VCaP (cell line): Measurements from ENCODE around the gene NT5C1A.

ENCODE experiments used
- H3K27ac ChIP-seq: fragments of 450-650 bp; 2 replicates; pipeline ENCODE4 v1.5.1; 2017
- TF ChIP-seq, protein P1 (sequence below): fragments of 450-650 bp; conservative IDR thresholded peaks from 2 replicates; pipeline ENCODE4 v1.5.1; 2017; ENCODE audit warnings: mild to moderate bottlenecking, moderate library complexity

Gene NT5C1A

DNA sequence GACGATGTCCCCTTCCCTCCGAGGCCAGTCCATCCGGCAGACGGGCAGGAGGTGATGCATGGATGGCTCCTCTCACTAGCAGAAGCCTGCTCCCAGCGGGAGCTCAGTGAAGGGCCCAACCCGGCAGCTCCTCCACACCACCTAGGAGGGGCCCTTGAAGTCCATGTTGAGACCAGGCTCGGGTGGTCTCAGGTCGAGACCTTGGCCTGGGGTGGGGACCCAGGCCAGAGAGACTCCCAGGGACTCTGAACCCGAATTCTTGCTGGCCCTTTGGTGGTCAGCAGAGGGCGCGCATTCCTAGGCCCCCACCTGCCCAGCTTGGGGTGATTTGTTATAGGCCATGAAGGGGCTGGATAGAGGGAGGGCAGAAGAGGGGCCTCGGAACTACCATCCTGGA is 642 bp upstream of the NT5C1A start:
- TF ChIP-seq, protein P1, sequence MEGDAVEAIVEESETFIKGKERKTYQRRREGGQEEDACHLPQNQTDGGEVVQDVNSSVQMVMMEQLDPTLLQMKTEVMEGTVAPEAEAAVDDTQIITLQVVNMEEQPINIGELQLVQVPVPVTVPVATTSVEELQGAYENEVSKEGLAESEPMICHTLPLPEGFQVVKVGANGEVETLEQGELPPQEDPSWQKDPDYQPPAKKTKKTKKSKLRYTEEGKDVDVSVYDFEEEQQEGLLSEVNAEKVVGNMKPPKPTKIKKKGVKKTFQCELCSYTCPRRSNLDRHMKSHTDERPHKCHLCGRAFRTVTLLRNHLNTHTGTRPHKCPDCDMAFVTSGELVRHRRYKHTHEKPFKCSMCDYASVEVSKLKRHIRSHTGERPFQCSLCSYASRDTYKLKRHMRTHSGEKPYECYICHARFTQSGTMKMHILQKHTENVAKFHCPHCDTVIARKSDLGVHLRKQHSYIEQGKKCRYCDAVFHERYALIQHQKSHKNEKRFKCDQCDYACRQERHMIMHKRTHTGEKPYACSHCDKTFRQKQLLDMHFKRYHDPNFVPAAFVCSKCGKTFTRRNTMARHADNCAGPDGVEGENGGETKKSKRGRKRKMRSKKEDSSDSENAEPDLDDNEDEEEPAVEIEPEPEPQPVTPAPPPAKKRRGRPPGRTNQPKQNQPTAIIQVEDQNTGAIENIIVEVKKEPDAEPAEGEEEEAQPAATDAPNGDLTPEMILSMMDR, result peak; percentile 30; the same call in 1 of the 2 replicates
- no peak overlapping the region for H3K27ac ChIP-seq

GRCh38 chr1:39671433-39671792 is 494 bp downstream of the NT5C1A start:
- TF ChIP-seq, protein P1, result no peak
- H3K27ac ChIP-seq, result peak overlapping the region; percentile 42; the same call in 1 of the 2 replicates

- TF ChIP-seq, protein P1, result no peak
- no peak overlapping the region for H3K27ac ChIP-seq
Measured at GRCh38 chr1:39670689-39671088, 1.2 kb downstream of the NT5C1A start.

DNA sequence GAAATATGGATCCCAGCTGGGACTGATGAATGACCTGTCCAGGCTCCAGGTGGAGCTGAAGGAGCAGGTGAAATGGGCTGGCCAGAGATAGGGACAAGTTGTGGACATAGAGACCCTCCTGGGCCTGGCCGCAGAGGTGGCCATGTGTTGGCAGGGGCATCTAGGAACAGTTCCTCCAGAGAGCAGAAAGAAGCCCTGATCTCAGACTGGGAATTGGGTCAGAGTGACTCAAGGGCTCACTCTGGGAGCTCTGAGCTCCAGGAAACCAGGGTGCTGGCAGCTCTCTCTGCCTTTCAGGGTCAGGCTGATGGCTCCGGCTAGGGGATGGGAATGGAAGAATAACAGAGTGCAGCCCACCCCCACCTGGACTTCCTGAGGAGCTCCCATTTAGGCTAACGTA is 3.0 kb downstream of the NT5C1A start:
- H3K27ac ChIP-seq, result no peak overlapping the region
- TF ChIP-seq, protein P1, result no peak

DNA sequence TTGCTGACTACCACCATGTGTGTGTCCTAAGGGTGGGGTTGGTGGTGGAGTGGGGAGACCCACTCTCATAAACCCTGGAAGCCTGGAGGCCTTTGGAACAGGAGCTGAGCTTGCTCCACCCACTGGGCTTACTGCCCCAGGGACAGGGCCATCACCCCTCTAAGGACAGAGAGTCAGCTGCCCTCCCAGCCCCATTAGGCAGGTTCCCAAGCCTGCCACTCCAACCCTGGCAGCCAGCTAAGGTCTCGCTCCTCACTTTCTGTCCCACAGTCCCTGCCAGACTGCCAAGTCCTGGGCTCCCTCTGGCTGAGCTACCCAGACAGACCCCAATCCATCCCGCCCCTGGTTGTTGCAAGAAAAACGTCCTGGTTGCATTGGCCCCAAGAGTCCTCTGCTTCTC is 3.8 kb downstream of the NT5C1A start:
- H3K27ac ChIP-seq, result no peak overlapping the region
- TF ChIP-seq, protein P1, result no peak

DNA sequence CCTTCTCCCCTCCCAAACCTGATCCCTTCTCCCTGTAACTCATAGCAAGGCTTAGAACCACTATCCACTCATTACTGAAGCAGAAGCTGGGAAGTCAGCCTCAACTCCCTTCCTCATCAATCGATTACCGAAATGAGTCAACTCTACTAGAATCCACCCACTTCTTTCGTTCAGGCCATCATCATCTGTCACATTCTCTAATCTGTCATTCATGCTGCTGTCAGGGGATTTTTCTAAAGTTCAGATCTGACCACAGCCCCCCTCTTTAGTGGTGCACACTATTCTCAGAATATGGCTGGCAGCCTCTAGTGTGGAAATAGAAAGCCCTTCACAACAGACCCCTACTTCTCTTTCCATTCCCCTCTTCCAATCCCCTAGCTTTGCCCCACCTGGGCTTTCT is 5.1 kb downstream of the NT5C1A start:
- TF ChIP-seq, protein P1, result no peak
- H3K27ac ChIP-seq, result no peak overlapping the region

DNA sequence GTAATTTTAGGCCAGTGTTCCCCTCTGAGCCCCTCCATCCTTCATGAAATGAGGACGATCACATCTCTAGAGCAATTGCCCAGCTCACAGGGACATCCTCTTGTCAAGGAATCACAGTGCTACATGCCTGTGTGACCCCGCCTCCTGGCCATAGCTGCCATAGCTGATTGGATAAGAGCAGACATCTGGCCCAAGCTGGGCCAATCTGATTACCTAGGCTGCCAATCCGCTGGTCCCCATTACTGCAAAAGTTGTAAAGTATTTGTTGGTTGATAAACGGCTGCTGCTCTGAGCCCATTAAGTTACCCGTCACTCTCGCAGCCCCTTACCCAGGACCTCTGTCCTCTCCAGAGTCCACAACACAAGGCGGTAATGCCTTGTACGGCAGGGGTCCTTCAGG is 8.3 kb downstream of the NT5C1A start:
- H3K27ac ChIP-seq, result no peak overlapping the region
- TF ChIP-seq, protein P1, result no peak

- no peak overlapping the region for H3K27ac ChIP-seq
- TF ChIP-seq, protein P1, result no peak
Measured at GRCh38 chr1:39662861-39663260, 9.0 kb downstream of the NT5C1A start.
